Choroid plexus epithelial cell (primary cell): Measurements from ENCODE around the gene DPH6.

ENCODE experiments used
- DNase-seq: peaks from one replicate; pipeline ENCODE4 v3.0.0-alpha.2; 2010; ENCODE audit warnings: low read depth
- H3K4me3 ChIP-seq: 2 replicates; pipeline ENCODE4 v1.5.1; 2011; ENCODE audit warnings: low read depth, mild to moderate bottlenecking, control low read depth, low read length, moderate library complexity
- CTCF ChIP-seq: conservative IDR thresholded peaks from 2 replicates; pipeline ENCODE4 v1.5.1; 2011; ENCODE audit warnings: low read depth, mild to moderate bottlenecking, control low read depth, inconsistent platforms, low read length, moderate library complexity

Gene DPH6

GRCh38 chr15:35530698-35531097 lies 15.3 kb downstream of the DPH6 start:
- DNase-seq: no peak
- H3K4me3 ChIP-seq: no peak overlapping the region
- no peak for TF ChIP-seq CTCF

GRCh38 chr15:35529784-35530183 lies 16.2 kb downstream of the DPH6 start:
- no peak for DNase-seq
- no peak for TF ChIP-seq CTCF
- no peak overlapping the region for H3K4me3 ChIP-seq

GRCh38 chr15:35522061-35522460 lies 23.9 kb downstream of the DPH6 start:
- no peak overlapping the region for H3K4me3 ChIP-seq
- peak; percentile 51 for DNase-seq

GRCh38 chr15:35519541-35520149 lies 26.3 kb downstream of the DPH6 start:
- peak; percentile 56 for TF ChIP-seq CTCF
- no peak overlapping the region for H3K4me3 ChIP-seq
- peak; percentile 78 for DNase-seq

More at GRCh38 chr15:35522061-35522460, 23.9 kb downstream of the DPH6 start:
- peak; percentile 42 for TF ChIP-seq CTCF

GRCh38 chr15:35519052-35519451 lies 26.9 kb downstream of the DPH6 start:
- DNase-seq: no peak
- no peak overlapping the region for H3K4me3 ChIP-seq
- no peak for TF ChIP-seq CTCF

GRCh38 chr15:35514759-35515158 lies 31.2 kb downstream of the DPH6 start:
- TF ChIP-seq CTCF: no peak
- no peak overlapping the region for H3K4me3 ChIP-seq
- DNase-seq: peak; percentile 47

- H3K4me3 ChIP-seq: no peak overlapping the region
- no peak for DNase-seq
- no peak for TF ChIP-seq CTCF
Measured at GRCh38 chr15:35507932-35508638, 37.9 kb downstream of the DPH6 start.
